Measurements from ENCODE around the gene DSTYK. TPM values are rescaled to one million over a fixed set of nuclear protein-coding genes. Genes with fewer than 3 reads are reported as not detected.

The DSTYK gene, protein sequence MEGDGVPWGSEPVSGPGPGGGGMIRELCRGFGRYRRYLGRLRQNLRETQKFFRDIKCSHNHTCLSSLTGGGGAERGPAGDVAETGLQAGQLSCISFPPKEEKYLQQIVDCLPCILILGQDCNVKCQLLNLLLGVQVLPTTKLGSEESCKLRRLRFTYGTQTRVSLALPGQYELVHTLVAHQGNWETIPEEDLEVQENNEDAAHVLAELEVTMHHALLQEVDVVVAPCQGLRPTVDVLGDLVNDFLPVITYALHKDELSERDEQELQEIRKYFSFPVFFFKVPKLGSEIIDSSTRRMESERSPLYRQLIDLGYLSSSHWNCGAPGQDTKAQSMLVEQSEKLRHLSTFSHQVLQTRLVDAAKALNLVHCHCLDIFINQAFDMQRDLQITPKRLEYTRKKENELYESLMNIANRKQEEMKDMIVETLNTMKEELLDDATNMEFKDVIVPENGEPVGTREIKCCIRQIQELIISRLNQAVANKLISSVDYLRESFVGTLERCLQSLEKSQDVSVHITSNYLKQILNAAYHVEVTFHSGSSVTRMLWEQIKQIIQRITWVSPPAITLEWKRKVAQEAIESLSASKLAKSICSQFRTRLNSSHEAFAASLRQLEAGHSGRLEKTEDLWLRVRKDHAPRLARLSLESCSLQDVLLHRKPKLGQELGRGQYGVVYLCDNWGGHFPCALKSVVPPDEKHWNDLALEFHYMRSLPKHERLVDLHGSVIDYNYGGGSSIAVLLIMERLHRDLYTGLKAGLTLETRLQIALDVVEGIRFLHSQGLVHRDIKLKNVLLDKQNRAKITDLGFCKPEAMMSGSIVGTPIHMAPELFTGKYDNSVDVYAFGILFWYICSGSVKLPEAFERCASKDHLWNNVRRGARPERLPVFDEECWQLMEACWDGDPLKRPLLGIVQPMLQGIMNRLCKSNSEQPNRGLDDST
- 4.7 and 5.4 TPM in 2 replicates for total RNA-seq

DNA sequence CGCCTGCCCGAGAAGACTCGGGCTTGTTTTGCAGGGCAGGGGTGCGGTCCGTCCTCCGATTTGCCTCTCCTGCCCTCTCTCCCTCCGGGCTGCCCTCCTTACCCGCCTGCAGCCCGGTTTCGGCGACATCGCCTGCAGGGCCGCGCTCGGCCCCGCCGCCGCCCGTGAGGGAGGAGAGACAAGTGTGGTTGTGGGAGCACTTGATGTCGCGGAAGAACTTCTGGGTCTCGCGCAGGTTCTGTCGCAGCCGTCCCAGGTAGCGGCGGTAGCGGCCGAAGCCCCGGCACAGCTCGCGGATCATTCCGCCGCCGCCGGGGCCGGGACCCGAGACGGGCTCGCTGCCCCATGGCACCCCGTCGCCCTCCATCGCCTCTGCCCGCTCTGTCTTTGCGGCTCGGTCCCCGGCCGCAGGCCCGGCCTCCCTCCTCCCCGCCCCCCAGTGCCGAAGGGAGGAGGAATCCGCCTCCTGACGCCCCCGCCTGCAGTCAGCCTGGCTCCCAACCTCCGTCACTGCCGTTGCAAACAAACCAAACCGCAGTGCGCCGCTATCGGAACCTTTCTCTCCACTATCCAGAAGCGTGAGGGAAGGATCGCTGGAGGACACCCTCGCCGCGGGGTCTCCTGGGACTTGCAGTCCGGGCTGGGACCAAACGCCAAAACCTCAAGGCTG, at the start of gene DSTYK:
TSS of gene DSTYK (minus strand) at position 534 of the 670 bp plus-strand sequence. CDS start at position 367, 167 bp downstream.

GRCh38 chr1:205227584-205228013, 16.1 kb upstream of the DSTYK start, which contains the start of gene TMCC2:
Gene TMCC2, plus strand, starts transcription at chr1:205227946. Its CDS starts 619 bp downstream, at chr1:205228565.

DNA sequence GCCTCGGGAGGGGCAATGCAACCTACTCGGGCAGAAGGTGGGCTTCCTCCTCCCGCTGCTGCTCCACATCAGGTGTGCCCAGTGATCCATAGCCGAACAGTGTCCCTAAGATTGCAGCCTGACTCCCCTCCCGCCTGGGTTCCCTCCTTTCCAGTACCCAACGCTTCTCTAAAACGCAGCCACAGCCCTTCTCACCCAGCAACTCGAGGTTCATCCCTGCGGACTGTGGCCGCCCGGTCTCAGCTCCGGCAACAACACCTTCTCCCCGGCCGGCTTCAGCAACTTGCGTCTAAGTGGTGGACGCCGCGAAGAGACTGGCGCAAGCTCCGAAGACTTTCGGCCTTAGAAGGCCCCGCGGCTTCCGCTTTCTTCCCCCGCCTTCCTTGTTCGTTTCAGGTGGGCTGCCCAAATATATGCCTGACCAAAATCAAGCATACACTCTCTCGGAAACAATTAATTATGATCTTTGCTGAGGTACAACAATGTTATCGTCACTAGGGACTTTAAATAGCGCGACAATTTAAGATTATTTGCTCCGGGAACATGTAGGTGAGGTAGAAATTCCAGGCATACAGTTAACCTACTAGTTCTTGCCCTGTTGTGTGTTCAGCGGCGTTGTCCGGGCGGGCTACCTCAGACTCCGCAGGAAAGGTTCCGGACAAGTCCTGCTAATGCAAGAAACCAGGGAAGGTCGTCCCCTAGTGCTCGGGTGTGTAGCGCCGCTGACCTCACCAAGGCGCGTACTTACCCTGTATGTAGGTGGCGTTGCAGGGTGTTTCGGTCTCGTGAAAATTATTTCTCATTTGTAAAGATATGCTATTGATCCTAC, 89.6 kb downstream of the DSTYK start, which contains the start of gene RBBP5:
TSS of gene RBBP5 (minus strand) at position 319 of the 829 bp plus-strand sequence. CDS start at position 214, 105 bp downstream.

Other genes starting within 250 kb of the DSTYK start
- gene CNTN2, start 168.5 kb downstream of the DSTYK start, total RNA-seq: not detected in 2 replicates
- 0.39 and 0.87 TPM in 2 replicates for gene TMEM81, start 127.2 kb downstream of the DSTYK start, total RNA-seq
- 7.7 and 10.7 TPM in 2 replicates for gene RBBP5, start 89.7 kb downstream of the DSTYK start, total RNA-seq
- 1.8 and 2.1 TPM in 2 replicates for gene TMCC2, start 16.2 kb upstream of the DSTYK start, total RNA-seq
- 15.5 and 18.4 TPM in 2 replicates for gene NUAK2, start 110.0 kb upstream of the DSTYK start, total RNA-seq
- not detected in 2 replicates for gene KLHDC8A, start 145.2 kb upstream of the DSTYK start, total RNA-seq
- 2.1 and 7.1 TPM in 2 replicates for gene LEMD1, start 210.4 kb upstream of the DSTYK start, total RNA-seq
- 1.8 and 2.4 TPM in 2 replicates for gene BLACAT1, start 244.3 kb upstream of the DSTYK start, total RNA-seq

Data from hair follicular keratinocyte (primary cell).